HepG2 (cell line): ENCODE measurements around the gene MYCBPAP. TPM values are rescaled to one million over a fixed set of nuclear protein-coding genes. Genes with fewer than 3 reads are reported as not detected.

Experiments used
- ARNT2 ChIP-seq: sonication (generic); formaldehyde crosslinking; IDR thresholded peaks from 2 replicates; pipeline ENCODE4 v1.8.0; 2022; ENCODE audit warnings: mild to moderate bottlenecking, low read depth, missing genetic modification reagents, moderate library complexity
- ELF4 ChIP-seq: sonication (generic); formaldehyde crosslinking; IDR thresholded peaks from 2 replicates; pipeline ENCODE4 v1.5.0; 2020; ENCODE audit warnings: missing genetic modification reagents, mild to moderate bottlenecking, moderate library complexity, borderline replicate concordance
- ERF ChIP-seq: IDR thresholded peaks from 2 replicates; pipeline ENCODE4 v1.6.1; 2018; ENCODE audit warnings: missing biosample characterization, missing genetic modification reagents
- JUNB ChIP-seq: sonication (generic); formaldehyde crosslinking; IDR thresholded peaks from 2 replicates; pipeline ENCODE4 v1.8.0; 2022; ENCODE audit warnings: missing genetic modification reagents, mild to moderate bottlenecking, borderline replicate concordance
- NR2C2 ChIP-seq: sonication (generic); formaldehyde crosslinking; IDR thresholded peaks from 2 replicates; pipeline ENCODE4 v1.4.0; 2020; ENCODE audit warnings: missing genetic modification reagents, mild to moderate bottlenecking, moderate library complexity, borderline replicate concordance
- POGZ ChIP-seq: sonication (generic); formaldehyde crosslinking; IDR thresholded peaks from 2 replicates; pipeline ENCODE4 v1.4.0; 2020; ENCODE audit warnings: mild to moderate bottlenecking, missing genetic modification reagents
- RELA ChIP-seq: sonication (generic); formaldehyde crosslinking; IDR thresholded peaks from 2 replicates; pipeline ENCODE4 v1.4.0; 2020; ENCODE audit warnings: missing genetic modification reagents
- SIN3A ChIP-seq: IDR thresholded peaks from 2 replicates; pipeline ENCODE4 v1.6.1; 2011; ENCODE audit warnings: low read depth, mild to moderate bottlenecking, control low read depth, low read length, borderline replicate concordance
- TBP ChIP-seq: sonication (generic); formaldehyde crosslinking; IDR thresholded peaks from 2 replicates; pipeline ENCODE4 v1.5.0; 2020; ENCODE audit warnings: missing genetic modification reagents
- TRAFD1 ChIP-seq: sonication (generic); formaldehyde crosslinking; IDR thresholded peaks from 2 replicates; pipeline ENCODE4 v1.5.1; 2020; ENCODE audit warnings: missing genetic modification reagents, mild to moderate bottlenecking, borderline replicate concordance
- U2AF2 ChIP-seq: fragments of 200-400 bp; formaldehyde crosslinking; IDR thresholded peaks from 2 replicates; pipeline ENCODE4 v1.6.1; 2017; ENCODE audit warnings: low read depth, mild to moderate bottlenecking, low read length
- ZNF101 ChIP-seq: sonication (generic); formaldehyde crosslinking; IDR thresholded peaks from 2 replicates; pipeline ENCODE4 v1.4.0; 2020; ENCODE audit warnings: mild to moderate bottlenecking, low read depth, missing genetic modification reagents, borderline replicate concordance
- ZNF24 ChIP-seq: fragments of 450-650 bp; IDR thresholded peaks from 2 replicates; pipeline ENCODE4 v1.6.1; 2017; ENCODE audit warnings: antibody characterized with exemption, mild to moderate bottlenecking
- ZNF263 ChIP-seq: sonication (generic); formaldehyde crosslinking; IDR thresholded peaks from 2 replicates; pipeline ENCODE4 v1.4.0; 2020; ENCODE audit warnings: missing genetic modification reagents
- ZNF275 ChIP-seq: sonication (generic); formaldehyde crosslinking; IDR thresholded peaks from 2 replicates; pipeline ENCODE4 v1.8.0; 2022; ENCODE audit warnings: missing genetic modification reagents, mild to moderate bottlenecking, inconsistent platforms, borderline replicate concordance
- ZNF281 ChIP-seq: sonication (generic); formaldehyde crosslinking; IDR thresholded peaks from 2 replicates; pipeline ENCODE4 v1.4.0; 2020; ENCODE audit warnings: missing genetic modification reagents, borderline replicate concordance
- ZNF441 ChIP-seq: sonication (generic); formaldehyde crosslinking; IDR thresholded peaks from 2 replicates; pipeline ENCODE4 v1.7.0; 2021; ENCODE audit warnings: missing genetic modification reagents, borderline replicate concordance
- ZNF672 ChIP-seq: sonication (generic); formaldehyde crosslinking; IDR thresholded peaks from 2 replicates; pipeline ENCODE4 v1.8.1; 2022; ENCODE audit warnings: missing genetic modification reagents
- ZNF746 ChIP-seq: sonication (generic); formaldehyde crosslinking; IDR thresholded peaks from 2 replicates; pipeline ENCODE4 v1.8.0; 2022; ENCODE audit warnings: mild to moderate bottlenecking, missing genetic modification reagents
- ZNF747 ChIP-seq: sonication (generic); formaldehyde crosslinking; IDR thresholded peaks from 2 replicates; pipeline ENCODE4 v1.8.1; 2023; ENCODE audit warnings: missing genetic modification reagents, mild to moderate bottlenecking, borderline replicate concordance
- ZNF75D ChIP-seq: sonication (generic); formaldehyde crosslinking; IDR thresholded peaks from 2 replicates; pipeline ENCODE4 v1.8.1; 2023; ENCODE audit warnings: missing genetic modification reagents, mild to moderate bottlenecking, borderline replicate concordance
- ZNF780A ChIP-seq: sonication (generic); formaldehyde crosslinking; IDR thresholded peaks from 2 replicates; pipeline ENCODE4 v1.8.0; 2022; ENCODE audit warnings: mild to moderate bottlenecking, missing genetic modification reagents, moderate library complexity
- ZNF788 ChIP-seq: sonication (generic); formaldehyde crosslinking; IDR thresholded peaks from 2 replicates; pipeline ENCODE4 v1.5.0; 2020; ENCODE audit warnings: mild to moderate bottlenecking, missing genetic modification reagents, borderline replicate concordance
- polyA plus RNA-seq, 8 experiments: library from polyadenylated mRNA; depleted of rRNA in 3 of 8; stranded (reverse) in 7 of 8; unstranded in 1 of 8; fragments of >200 nt; fragmentation: Illumina TruSeq in 4 of 8; extraction: Trizol in 4 of 8; gene quantifications; 2 replicates each; pipeline versions ENCODE4 v1.2.1 to v1.2.3, GENCODE V29; 2011 to 2016; ENCODE audit warnings: low read depth in 4 of 8, missing spikeins in 1 of 8, mixed read lengths in 1 of 8; ENCODE audit not compliant: insufficient read depth in 1 of 8
- total RNA-seq, 5 experiments: library from RNA; depleted of rRNA; stranded (reverse); fragments of >200 nt; fragmentation: Illumina TruSeq; extraction: Trizol; gene quantifications; 2 replicates each; pipeline ENCODE4 v1.2.3, GENCODE V29; 2016; ENCODE audit warnings: low read depth in 1 of 5

The MYCBPAP gene
- total and polyA plus RNA-seq, 2 of the 13 experiments (the other 11 are each of a cell fraction or from before 2014, with no cell fraction given), result 0.22 to 0.24 TPM

GRCh38 chr17:50458701-50459676 lies 49.2 kb upstream of the MYCBPAP start (continued):
- peak; percentile 61; the same call in 1 of the 2 replicates for TF ChIP-seq ZNF275
- TF ChIP-seq ELF4, result no peak
- TF ChIP-seq ZNF788 (CRISPR knock-in tag), result peak; percentile 76; the same call in 1 of the 2 replicates
- no peak for TF ChIP-seq NR2C2 (CRISPR knock-in tag)
- no peak for TF ChIP-seq TBP (CRISPR knock-in tag)
- no peak for TF ChIP-seq SIN3A
- TF ChIP-seq ZNF780A, result no peak; the same call in 1 of the 2 replicates
- TF ChIP-seq ZNF441 (CRISPR knock-in tag), result no peak
- no peak for TF ChIP-seq U2AF2
- peak; percentile 58; the same call in 1 of the 2 replicates for TF ChIP-seq POGZ (CRISPR knock-in tag)
- 0 out of 2 replicates have a peak, but pooled peaks have one; percentile 42 for TF ChIP-seq ZNF746 (CRISPR knock-in tag)
- no peak for TF ChIP-seq ZNF101 (CRISPR knock-in tag)
- TF ChIP-seq TRAFD1, result no peak
- TF ChIP-seq ZNF75D, result no peak
- TF ChIP-seq ZNF672 (CRISPR knock-in tag), result no peak
- TF ChIP-seq ERF (CRISPR knock-in tag), result peak; percentile 52; the same call in 1 of the 2 replicates
- no peak for TF ChIP-seq RELA (CRISPR knock-in tag)
- TF ChIP-seq ZNF281 (CRISPR knock-in tag), result peak; percentile 67; the same call in 1 of the 2 replicates
- no peak for TF ChIP-seq ZNF24
- peak; percentile 75; the same call in 1 of the 2 replicates for TF ChIP-seq ZNF747 (CRISPR knock-in tag)
- TF ChIP-seq ARNT2 (CRISPR knock-in tag), result peak; percentile 57; the same call in 1 of the 2 replicates
- TF ChIP-seq JUNB (CRISPR knock-in tag), result peak; percentile 45; the same call in 1 of the 2 replicates
- peak; percentile 90 for TF ChIP-seq ZNF263
